Keratinocyte (primary cell): ENCODE data around the gene FHOD3. TPM values are rescaled to one million over a fixed set of nuclear protein-coding genes. Genes with fewer than 3 reads are reported as not detected.

ENCODE experiments used
- DNase-seq: peaks from one replicate; pipeline ENCODE4 v3.0.0-alpha.2; 2011; ENCODE audit warnings: low read depth, missing footprints, low spot score
- FAIRE-seq: peaks from 2 replicates; lab custom pipeline; 2011; peaks lifted over from hg19 to GRCh38; lab: Jason Lieb, UNC
- H2AFZ ChIP-seq: 2 replicates; pipeline ENCODE4 v1.6.0; 2012; ENCODE audit warnings: low read length, control low read depth, inconsistent platforms; ENCODE audit not compliant: control insufficient read depth
- H3K27ac ChIP-seq: 2 replicates; pipeline ENCODE4 v1.5.1; 2011; ENCODE audit warnings: low read length; ENCODE audit not compliant: control insufficient read depth, insufficient read depth
- H3K27me3 ChIP-seq: 3 replicates; pipeline ENCODE4 v1.6.0; 2011; ENCODE audit warnings: low read length; ENCODE audit not compliant: control insufficient read depth, insufficient read depth; ENCODE audit errors: extremely low read depth
- H3K36me3 ChIP-seq, 2 experiments: 2 replicates in 1 of 2; 3 replicates in 1 of 2; pipeline ENCODE4 v1.5.1; 2011; ENCODE audit warnings: low read length in 2 of 2, mild to moderate bottlenecking in 1 of 2; ENCODE audit not compliant: control insufficient read depth in 2 of 2, insufficient read depth in 2 of 2; ENCODE audit errors: extremely low read depth in 1 of 2
- H3K4me1 ChIP-seq: 3 replicates; pipeline ENCODE4 v1.5.1; 2011; ENCODE audit warnings: low read length; ENCODE audit not compliant: control insufficient read depth, insufficient read depth; ENCODE audit errors: extremely low read depth
- H3K4me2 ChIP-seq: 3 replicates; pipeline ENCODE4 v1.6.0; 2011; ENCODE audit warnings: low read depth, low read length; ENCODE audit not compliant: control insufficient read depth, insufficient read depth; ENCODE audit errors: extremely low read depth
- H3K4me3 ChIP-seq, 3 experiments: fragments of 200-600 bp in 1 of 3; sonication (generic) in 1 of 3; 2 replicates in 2 of 3; 3 replicates in 1 of 3; pipeline ENCODE4 v1.5.1; 2011 to 2016; ENCODE audit warnings: low read length in 3 of 3, mild to moderate bottlenecking in 3 of 3, control low read depth in 2 of 3, inconsistent platforms in 1 of 3, low read depth in 1 of 3, mixed read lengths in 1 of 3, mixed run types in 1 of 3, moderate library complexity in 1 of 3; ENCODE audit not compliant: control insufficient read depth in 2 of 3, insufficient read depth in 2 of 3; ENCODE audit errors: extremely low read depth in 1 of 3
- H3K79me2 ChIP-seq: 2 replicates; pipeline ENCODE4 v1.6.0; 2012; ENCODE audit warnings: low read length; ENCODE audit not compliant: control insufficient read depth, insufficient read depth
- H3K9ac ChIP-seq: 3 replicates; pipeline ENCODE4 v1.6.0; 2011; ENCODE audit warnings: low read length; ENCODE audit not compliant: control insufficient read depth, insufficient read depth; ENCODE audit errors: extremely low read depth
- H3K9me1 ChIP-seq: 3 replicates; pipeline ENCODE4 v1.6.0; 2011; ENCODE audit warnings: low read length; ENCODE audit not compliant: control insufficient read depth, insufficient read depth; ENCODE audit errors: extremely low read depth
- H3K9me3 ChIP-seq: 2 replicates; pipeline ENCODE4 v1.5.1; 2012; ENCODE audit warnings: low read depth, low read length; ENCODE audit not compliant: control insufficient read depth
- H4K20me1 ChIP-seq: 3 replicates; pipeline ENCODE4 v1.6.0; 2011; ENCODE audit warnings: low read length; ENCODE audit not compliant: control insufficient read depth, insufficient read depth; ENCODE audit errors: extremely low read depth
- EZH2 ChIP-seq: IDR thresholded peaks from one replicate; pipeline ENCODE4 v1.6.1; 2012; ENCODE audit warnings: inconsistent platforms, mild to moderate bottlenecking, low read length, moderate library complexity
- dilution Hi-C: fragments of 300-500 bp; cut with MboI; formaldehyde crosslinking; loops from one replicate; pipeline ENCODE4 v1.7.0; 2020; ENCODE audit warnings: low sequenced_read_pairs; ENCODE audit not compliant: extremely low pct_ligation_motif_present
- polyA plus RNA-seq, 5 experiments: library from polyadenylated mRNA; depleted of rRNA in 3 of 5; stranded (reverse) in 3 of 5; stranded (forward) in 1 of 5; unstranded in 1 of 5; fragments of >200 nt; gene quantifications; 1 replicate in 1 of 5; 2 replicates in 3 of 5; 3 replicates in 1 of 5; pipeline versions ENCODE4 v1.2.1 to v1.2.3, GENCODE V29; 2011 to 2012; ENCODE audit warnings: missing spikeins in 2 of 5, low read depth in 1 of 5, low replicate concordance in 1 of 5
- TF ChIP-seq, protein P1 (sequence below), 3 experiments: IDR thresholded peaks in 1 of 3; conservative IDR thresholded peaks in 1 of 3; optimal IDR thresholded peaks in 1 of 3; 2 replicates in 2 of 3; 3 replicates in 1 of 3; pipeline versions ENCODE3 to v1.5.1; 2011; ENCODE audit warnings: low read length in 3 of 3, mild to moderate bottlenecking in 3 of 3, moderate library complexity in 2 of 3, control low read depth in 1 of 3, inconsistent platforms in 1 of 3; ENCODE audit not compliant: insufficient read depth in 2 of 3; ENCODE audit errors: extremely low read depth in 1 of 3

Gene FHOD3
- polyA plus RNA-seq, 1 donor (not counting 4 experiments of a cell fraction or from before 2014, with no cell fraction given) = 7.7 TPM

DNA sequence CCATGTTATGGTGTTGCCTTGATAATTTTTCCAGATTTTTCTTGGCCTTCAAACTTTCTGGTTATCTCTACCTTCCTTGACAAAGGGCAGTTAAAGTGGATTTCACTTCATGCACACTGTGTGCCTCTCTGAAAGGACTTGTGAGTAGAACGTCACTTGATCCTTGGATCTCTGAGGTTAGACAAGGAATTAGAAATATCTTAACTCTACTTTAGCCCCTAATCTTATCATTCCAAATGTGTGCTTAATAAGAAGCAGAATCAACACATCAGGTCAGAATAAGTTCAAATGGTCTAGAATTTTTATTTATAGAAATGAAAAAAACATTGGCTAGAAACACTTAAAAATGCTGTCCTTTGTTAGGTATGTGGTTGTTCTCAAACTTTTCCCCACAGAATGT is 325.6 kb downstream of the FHOD3 start:
- DNase-seq (no peak), FAIRE-seq (no peak)
- Histone ChIP-seq H3K4me3 (no peak overlapping the region), H3K36me3 (peaks cover 0 to 6% of the 10 kb centered on the region in 2 experiments), H3K9me1 (no peaks in the 10 kb centered on the region), H3K27me3 (no peaks in the 10 kb centered on the region), H2AFZ (no peak overlapping the region), H4K20me1 (no peaks in the 10 kb centered on the region), H3K4me1 (no peaks in the 10 kb centered on the region), H3K9ac (no peak overlapping the region), H3K9me3 (no peaks in the 10 kb centered on the region), H3K79me2 (no peaks in the 10 kb centered on the region), H3K4me2 (no peak overlapping the region), H3K27ac (no peak overlapping the region)
- no peak for TF ChIP-seq EZH2
- TF ChIP-seq, protein P1, sequence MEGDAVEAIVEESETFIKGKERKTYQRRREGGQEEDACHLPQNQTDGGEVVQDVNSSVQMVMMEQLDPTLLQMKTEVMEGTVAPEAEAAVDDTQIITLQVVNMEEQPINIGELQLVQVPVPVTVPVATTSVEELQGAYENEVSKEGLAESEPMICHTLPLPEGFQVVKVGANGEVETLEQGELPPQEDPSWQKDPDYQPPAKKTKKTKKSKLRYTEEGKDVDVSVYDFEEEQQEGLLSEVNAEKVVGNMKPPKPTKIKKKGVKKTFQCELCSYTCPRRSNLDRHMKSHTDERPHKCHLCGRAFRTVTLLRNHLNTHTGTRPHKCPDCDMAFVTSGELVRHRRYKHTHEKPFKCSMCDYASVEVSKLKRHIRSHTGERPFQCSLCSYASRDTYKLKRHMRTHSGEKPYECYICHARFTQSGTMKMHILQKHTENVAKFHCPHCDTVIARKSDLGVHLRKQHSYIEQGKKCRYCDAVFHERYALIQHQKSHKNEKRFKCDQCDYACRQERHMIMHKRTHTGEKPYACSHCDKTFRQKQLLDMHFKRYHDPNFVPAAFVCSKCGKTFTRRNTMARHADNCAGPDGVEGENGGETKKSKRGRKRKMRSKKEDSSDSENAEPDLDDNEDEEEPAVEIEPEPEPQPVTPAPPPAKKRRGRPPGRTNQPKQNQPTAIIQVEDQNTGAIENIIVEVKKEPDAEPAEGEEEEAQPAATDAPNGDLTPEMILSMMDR (optimal IDR thresholded peaks at IDR 0.05 in 1 of 3, IDR thresholded peaks at IDR 0.05 in 1 of 3, conservative IDR thresholded peaks at IDR 0.05 in 1 of 3; ENCODE audit: extremely low read depth in 1 of 3, insufficient read depth in 2 of 3, low read length in 3 of 3) = no peak
- dilution Hi-C loops = no loop called here

DNA sequence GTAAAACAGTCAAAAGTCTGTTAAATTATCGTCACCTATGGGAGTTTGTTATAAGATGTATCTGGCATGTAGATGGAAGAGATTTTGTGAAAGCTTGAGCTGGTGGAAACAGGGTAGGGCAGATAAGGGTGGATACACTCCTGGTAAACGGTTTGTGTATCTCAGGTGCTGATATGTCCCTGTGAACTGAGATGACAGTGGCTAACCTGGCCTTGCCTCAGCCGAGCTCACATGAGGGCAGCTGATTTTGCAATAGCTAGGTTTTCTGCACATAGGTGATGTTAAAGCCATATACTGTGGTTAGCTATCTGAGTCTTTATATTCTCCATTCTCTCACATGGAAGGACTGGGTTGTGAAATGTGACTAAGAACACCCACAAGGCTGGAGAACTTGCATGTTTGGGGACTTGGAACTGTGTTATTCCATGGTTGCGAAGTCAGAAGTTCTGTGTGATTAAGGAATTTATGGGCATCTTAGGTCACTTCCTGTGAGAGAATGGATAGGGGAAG is 326.2 kb downstream of the FHOD3 start:
- Histone ChIP-seq H3K9me1 (no peaks in the 10 kb centered on the region), H3K27ac (no peak overlapping the region), H3K4me3 (no peak overlapping the region), H3K9me3 (no peaks in the 10 kb centered on the region), H3K79me2 (no peaks in the 10 kb centered on the region), H4K20me1 (no peaks in the 10 kb centered on the region), H3K4me1 (no peaks in the 10 kb centered on the region), H3K36me3 (peaks cover 0 to 6% of the 10 kb centered on the region in 2 experiments), H3K27me3 (no peaks in the 10 kb centered on the region), H3K4me2 (no peak overlapping the region), H2AFZ (no peak overlapping the region), H3K9ac (no peak overlapping the region)
- dilution Hi-C loops = no loop called here
- DNase-seq (no peak), FAIRE-seq (no peak)
- TF ChIP-seq, protein P1 (optimal IDR thresholded peaks at IDR 0.05 in 1 of 3, IDR thresholded peaks at IDR 0.05 in 1 of 3, conservative IDR thresholded peaks at IDR 0.05 in 1 of 3; ENCODE audit: extremely low read depth in 1 of 3, insufficient read depth in 2 of 3, low read length in 3 of 3) = no peak
- TF ChIP-seq EZH2 = no peak
